LNCaP clone FGC (cell line): Measurements from ENCODE around the gene GPRIN1.

Experiments
- DNase-seq: peaks from one replicate; pipeline ENCODE4 v3.0.0-alpha.2; 2011; ENCODE audit warnings: low read depth
- H3K4me3 ChIP-seq: 2 replicates; pipeline ENCODE4 v1.5.1; 2011; ENCODE audit warnings: mild to moderate bottlenecking, low read depth, low read length, control low read depth
- TF ChIP-seq, protein P1 (sequence below): IDR thresholded peaks from 2 replicates; pipeline ENCODE4 v1.5.1; 2012; ENCODE audit warnings: mild to moderate bottlenecking; ENCODE audit not compliant: control insufficient read depth, insufficient read depth; ENCODE audit errors: extremely low read depth

Gene GPRIN1

DNA sequence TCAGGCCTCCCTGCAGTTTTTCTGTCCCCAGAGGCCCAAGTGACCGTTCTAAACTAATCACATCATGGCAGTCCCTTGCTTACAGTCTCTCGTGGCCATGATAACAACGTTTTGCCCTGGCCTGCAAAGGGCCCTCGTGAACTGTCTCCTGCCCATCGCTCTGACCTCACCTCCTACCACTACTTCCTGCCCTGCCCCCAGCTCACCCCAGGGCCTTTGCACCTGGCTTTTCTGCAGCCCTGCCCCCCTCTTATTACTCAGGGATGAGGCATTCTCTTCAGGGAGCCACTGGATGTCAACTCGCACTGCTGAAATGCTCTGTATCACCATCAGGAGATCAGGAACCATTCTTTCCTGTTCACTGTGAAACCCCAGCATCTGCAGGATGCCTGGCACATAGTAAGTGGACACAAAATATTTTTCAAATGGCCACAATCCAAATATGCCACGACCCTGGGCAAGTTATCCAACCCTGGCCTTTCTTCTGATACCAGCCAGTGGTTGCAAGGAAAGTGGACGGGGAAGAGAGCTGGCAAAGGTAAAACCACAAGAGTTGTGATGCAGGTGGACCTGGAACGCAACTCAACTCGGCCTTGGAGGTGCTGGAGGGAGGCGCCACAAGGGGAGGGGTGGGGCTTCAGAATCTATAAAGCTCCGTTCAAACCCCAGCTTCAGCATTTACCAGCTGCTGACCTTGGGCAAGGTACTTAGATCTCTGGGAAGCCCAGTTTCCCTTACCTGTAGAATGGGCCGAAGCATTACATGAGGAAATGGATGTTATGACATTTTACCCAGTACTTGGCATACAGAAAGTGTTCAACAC lies 18.7 kb upstream of the GPRIN1 start:
- TF ChIP-seq, protein P1, sequence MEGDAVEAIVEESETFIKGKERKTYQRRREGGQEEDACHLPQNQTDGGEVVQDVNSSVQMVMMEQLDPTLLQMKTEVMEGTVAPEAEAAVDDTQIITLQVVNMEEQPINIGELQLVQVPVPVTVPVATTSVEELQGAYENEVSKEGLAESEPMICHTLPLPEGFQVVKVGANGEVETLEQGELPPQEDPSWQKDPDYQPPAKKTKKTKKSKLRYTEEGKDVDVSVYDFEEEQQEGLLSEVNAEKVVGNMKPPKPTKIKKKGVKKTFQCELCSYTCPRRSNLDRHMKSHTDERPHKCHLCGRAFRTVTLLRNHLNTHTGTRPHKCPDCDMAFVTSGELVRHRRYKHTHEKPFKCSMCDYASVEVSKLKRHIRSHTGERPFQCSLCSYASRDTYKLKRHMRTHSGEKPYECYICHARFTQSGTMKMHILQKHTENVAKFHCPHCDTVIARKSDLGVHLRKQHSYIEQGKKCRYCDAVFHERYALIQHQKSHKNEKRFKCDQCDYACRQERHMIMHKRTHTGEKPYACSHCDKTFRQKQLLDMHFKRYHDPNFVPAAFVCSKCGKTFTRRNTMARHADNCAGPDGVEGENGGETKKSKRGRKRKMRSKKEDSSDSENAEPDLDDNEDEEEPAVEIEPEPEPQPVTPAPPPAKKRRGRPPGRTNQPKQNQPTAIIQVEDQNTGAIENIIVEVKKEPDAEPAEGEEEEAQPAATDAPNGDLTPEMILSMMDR = no peak
- DNase-seq = no peak

DNA sequence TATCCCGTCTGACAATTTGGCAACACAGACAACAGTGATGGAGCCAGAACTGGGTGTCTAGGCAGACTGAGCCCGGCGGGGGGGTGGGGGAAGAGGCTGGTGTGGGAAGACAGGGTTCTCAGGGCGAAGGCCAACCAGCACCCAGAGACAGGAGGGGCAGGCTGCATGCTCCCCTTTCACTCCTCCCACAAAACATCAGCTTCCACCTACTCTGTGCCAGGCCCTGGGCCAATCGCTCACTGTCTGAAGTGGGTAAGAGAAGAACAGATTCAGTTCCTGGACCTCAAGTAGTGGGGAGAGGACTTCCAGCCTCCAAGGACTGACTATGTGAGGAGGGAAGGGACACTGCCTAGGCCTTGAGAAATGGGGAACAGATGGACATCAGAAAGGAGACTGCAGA lies 17.6 kb upstream of the GPRIN1 start:
- H3K4me3 ChIP-seq = no peak overlapping the region
- TF ChIP-seq, protein P1 = no peak
- DNase-seq = no peak

More for the DNA sequence above, 18.7 kb upstream of the GPRIN1 start:
- H3K4me3 ChIP-seq = no peak overlapping the region

DNA sequence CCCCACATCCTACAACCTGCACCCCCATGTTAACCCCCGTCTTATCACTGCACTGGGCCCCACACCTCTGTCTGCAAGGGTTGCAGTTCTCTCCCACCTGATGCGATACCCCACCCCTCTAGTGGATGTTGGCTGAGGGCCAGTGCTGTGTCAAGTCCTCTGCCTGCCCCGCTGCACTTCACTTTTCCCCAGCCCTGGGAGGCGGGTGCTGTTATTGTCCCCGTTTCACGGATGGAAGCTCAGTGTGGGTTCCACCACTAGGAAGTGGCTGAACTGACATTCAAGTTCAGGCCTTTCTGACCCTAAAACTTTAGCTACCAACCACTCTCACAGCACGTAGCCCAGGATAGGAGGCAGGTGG lies 16.9 kb upstream of the GPRIN1 start:
- no peak overlapping the region for H3K4me3 ChIP-seq
- TF ChIP-seq, protein P1 = no peak
- DNase-seq = no peak

DNA sequence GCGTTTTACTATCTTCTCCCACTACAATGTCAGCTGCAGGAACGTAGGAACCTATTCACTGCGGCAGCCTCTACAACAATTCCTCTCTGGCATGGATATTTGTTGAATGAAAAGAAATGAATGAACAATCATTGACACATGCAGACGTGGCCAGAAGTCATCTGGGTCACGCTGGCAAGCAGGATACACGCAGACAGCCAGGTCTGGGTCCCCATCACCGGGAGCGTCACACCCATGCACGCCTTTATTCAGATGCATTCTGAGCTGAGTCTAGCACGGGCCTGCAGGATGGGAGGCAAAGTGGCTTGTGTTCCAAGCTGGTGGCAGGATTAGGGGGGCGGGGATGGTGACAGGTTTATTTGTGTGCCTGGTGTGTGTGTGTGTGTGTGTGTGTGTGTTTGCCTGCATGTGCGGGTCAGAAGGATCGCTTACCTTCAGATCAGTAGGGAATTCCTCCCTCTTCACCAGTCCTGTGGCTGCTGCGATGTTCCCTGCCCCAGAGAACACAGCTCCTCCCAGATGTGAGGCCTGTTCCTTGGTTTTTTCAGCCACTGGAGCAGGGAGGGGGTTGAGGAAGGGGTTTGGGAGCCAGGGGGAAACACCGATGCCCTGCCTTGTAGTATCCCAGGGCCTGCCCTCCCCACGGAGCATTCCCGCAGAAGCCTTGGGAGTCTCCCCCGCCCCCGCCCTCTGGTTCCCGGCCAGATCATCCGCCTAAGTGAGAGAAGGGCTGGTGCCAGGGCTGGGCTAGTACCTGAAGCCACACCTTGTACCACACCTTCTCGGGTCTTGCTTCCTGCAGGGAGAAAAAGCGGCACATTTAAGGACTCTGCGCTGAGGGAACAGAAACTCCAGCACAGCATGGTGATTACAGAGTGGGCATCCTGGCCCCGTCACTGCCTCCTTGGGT lies 16.3 kb upstream of the GPRIN1 start:
- TF ChIP-seq, protein P1 = no peak

DNA sequence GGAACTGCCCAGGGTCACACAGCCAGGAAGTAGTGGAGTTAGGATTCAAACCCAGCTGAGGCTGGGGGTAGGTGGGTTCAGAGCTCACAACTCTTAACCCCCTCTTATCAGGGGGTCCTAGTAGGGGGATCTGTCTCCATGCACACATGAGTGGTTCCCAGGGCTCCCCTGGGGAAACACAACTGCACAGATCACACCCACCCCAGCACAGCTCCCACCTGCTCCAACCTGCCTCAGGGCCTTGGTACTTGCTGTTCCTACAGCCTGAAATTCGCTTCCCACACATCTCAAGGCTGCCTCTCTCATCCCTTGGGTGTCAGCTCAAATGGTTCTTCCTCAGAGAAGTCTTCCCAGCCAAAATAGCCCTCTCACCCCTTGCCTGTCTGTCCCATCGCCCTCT lies 15.6 kb upstream of the GPRIN1 start:
- H3K4me3 ChIP-seq = no peak overlapping the region
- TF ChIP-seq, protein P1 = no peak
- DNase-seq = no peak

More for the DNA sequence above, 16.3 kb upstream of the GPRIN1 start:
- no peak overlapping the region for H3K4me3 ChIP-seq
- no peak for DNase-seq

DNA sequence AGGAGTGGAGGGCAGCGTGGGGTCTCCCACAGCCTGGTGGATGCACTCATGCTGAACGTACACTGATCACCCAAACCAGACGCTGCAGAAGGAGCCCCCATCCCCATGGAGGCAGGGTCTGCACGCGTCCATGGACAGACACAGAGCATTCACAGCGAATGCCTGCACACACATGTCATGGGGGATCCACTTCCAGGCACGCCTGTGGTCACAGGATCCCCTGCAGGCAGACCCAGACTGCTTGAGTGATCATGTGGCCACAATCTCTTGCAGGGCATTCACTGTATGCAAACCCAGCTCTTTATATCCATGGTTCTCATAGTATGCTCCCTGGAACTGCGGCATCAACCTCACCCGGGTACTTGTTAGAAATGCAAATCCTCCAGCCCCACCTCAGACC lies 15.0 kb upstream of the GPRIN1 start:
- no peak overlapping the region for H3K4me3 ChIP-seq
- TF ChIP-seq, protein P1 = no peak
- no peak for DNase-seq
